H1 (cell line): ENCODE results near the gene DIPK1B. TPM values are rescaled to one million over a fixed set of nuclear protein-coding genes. Genes with fewer than 3 reads are reported as not detected.

Experiments
- CHD7 ChIP-seq: fragments of 300-600 bp; sonication (generic); IDR thresholded peaks from 2 replicates; pipeline ENCODE4 v1.7.1; 2012; ENCODE audit warnings: low read length, moderate library complexity, mild to moderate bottlenecking, inconsistent platforms; ENCODE audit not compliant: insufficient replicate concordance
- polyA plus RNA-seq, 7 experiments: library from polyadenylated mRNA; depleted of rRNA in 3 of 7; stranded (reverse) in 5 of 7; unstranded in 2 of 7; fragments of >200 nt in 5 of 7; fragments of 200-250 nt in 2 of 7; gene quantifications; 1 replicate in 5 of 7; 2 replicates in 1 of 7; 4 replicates in 1 of 7; pipeline versions ENCODE4 v1.2.1 to v1.2.3, GENCODE V29; 2011 to 2013; ENCODE audit warnings: missing spikeins in 2 of 7, mixed read lengths in 2 of 7
- total RNA-seq: library from RNA; stranded (reverse); fragmentation: NEBNext Ultra II Directional; extraction: Animal tissue kit (Norgen Biotek cat#: 25700); gene quantifications from 2 replicates; pipeline ENCODE4 v1.2.1, GENCODE V29; 2021

DIPK1B gene
- total and polyA plus RNA-seq, 2 of the 8 experiments (the other 6 are each of a cell fraction or from before 2014, with no cell fraction given), result 32.3 to 64.8 TPM

- no peak for TF ChIP-seq CHD7
Observed at GRCh38 chr9:136684799-136685198, 27.6 kb upstream of the DIPK1B start (continued).
